ENCODE results near the gene DGKG.

The DGKG gene

DNA sequence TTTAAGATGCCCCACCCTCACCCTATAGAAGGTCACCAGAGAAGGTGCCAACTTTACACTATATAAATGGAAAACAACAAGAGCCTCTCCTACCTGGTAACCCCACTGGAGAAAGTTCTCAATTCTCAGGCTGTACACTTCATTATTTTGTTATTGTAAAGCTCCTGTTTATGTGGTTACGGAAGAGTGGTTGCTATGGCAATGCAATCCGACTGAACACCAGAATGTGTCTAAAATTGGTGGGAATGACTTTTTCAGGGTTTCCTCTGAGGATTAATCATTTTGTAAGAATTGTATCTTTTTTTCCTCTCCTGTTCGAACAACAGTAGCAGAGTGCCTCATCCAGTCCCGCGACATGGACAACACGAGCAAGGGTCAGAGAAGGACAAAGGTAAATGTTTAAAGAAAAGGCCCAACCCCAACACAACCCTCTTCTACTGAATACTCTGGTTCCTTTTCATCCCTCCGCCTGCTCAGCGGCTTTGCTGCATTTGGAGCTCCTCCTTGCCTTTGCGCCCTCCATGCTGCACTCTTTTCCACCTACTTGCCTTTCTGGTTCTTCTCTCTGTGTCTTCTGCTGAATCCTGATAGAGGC, 45.3 kb downstream of the DGKG start:
- DNase-seq, result no peak

DNA sequence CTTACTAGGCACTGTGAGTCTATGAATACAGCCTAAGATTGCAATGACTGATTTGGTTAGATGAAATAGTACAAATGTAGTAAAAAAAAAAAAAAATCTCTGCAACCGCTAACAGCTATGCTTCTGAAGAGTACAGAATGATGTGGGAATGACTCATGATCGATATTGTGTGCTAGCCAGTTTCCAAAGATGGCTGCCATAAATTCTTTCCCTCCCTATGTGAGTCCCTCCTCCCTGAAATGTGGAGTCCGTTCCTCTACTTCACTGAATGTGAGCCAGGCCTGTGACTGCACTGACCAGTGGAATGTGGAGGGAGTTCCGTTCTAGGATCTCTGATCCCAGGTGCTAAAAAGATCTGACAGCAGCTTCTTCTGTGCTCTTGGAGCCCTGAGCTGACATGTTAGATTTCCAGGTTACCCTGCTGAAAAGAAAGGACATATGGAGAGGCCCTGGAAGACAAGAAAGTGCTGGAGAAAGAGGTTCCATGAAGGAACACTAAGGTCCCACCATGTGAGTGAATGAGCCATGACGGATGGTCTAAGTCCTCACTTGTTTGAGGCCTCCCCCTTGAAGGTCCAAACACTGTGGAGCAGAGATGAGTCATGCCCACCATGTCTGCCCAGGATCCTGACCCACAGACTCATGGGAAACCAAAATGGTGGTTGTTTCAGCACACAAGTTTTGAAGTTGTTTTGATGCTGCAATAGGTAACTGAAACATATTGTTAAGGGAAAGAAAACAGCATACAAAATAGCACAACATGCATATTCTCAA, 46.3 kb downstream of the DGKG start:
- no peak for DNase-seq

DNA sequence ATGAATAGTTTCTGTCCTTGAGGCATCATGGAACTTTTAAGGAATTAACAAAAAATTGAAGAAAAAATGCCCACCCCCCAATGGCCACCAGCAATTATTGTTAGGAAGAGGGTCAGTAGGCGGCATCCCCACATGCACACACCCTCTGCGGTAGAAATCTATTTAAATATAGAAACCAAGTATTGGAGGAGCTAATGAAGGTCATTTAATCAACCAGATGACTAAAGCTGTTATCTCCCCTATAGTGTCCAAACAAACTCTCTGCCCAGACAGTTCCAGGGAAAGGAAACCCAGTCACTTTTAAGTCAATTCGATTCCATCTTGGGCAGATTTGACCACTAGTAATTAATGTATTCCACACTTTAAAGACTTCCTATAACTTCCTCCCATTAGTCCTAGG, 47.1 kb downstream of the DGKG start:
- DNase-seq, result no peak

DNA sequence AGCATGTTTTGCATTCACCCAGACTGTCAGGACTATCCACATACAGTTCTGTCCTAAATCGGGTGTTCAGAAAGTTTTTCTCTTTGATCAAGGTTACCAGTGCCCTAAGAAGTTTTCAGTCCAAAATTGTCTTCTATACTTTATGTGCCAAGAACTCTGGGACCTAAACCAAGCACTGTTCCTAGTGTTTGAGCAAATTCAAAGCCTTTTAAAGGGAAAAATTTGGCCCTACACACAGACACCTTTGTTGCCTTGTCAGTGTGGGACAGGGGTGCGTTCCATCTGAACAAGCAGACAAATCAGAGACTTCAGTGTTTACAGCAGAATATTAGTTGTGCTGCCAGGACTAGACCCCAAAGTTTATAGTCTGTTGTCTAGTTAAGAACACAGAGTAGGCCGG, 50.6 kb downstream of the DGKG start:
- no peak for DNase-seq

DNA sequence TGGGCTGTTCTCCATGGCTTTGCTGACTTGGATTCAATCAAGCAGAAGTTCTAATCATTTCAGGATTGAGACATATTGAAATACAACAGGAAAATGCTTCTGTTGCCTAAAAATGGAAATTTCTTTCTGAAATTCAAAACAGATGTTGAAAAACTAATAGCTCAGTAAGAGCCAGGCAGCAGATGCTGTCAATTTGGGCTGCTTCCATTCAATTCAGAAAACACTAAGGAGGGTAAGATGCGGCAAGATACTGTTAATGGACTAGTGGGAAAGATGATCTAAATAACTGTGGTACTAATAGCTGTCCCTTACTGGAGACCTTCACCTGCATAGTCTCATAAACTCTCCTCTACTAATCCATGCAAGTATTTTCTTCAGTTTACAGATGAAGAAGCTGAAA, 53.5 kb downstream of the DGKG start:
- DNase-seq, result no peak

DNA sequence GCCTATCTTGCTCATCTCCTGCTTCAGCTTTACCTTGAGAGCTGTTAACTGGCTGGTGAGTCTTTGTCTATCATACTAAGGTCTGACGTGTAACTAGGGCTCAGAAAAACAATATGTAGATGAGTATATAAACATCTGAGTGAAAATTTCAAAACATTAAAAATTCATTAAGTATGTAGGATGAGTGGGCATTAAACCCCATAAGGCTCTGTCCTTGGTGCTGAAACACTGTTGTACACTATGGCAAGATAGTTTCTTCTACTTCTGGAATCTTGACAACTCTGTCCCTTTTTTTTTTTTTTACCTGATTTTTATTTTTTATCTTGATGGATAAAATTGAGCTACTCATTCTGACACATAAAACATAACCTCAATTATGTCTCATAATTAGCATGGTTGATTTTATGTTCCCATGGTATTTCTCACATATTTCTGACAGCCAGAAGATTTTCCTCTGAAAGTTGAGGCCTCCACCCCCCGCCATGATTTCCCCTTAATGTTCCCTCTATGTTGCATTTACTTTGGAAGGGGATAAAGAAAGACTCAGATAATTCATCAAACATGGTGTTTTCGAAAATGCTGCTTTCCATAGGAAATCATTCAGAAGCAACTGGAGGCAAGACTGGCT, 54.3 kb downstream of the DGKG start:
- DNase-seq, result no peak

DNA sequence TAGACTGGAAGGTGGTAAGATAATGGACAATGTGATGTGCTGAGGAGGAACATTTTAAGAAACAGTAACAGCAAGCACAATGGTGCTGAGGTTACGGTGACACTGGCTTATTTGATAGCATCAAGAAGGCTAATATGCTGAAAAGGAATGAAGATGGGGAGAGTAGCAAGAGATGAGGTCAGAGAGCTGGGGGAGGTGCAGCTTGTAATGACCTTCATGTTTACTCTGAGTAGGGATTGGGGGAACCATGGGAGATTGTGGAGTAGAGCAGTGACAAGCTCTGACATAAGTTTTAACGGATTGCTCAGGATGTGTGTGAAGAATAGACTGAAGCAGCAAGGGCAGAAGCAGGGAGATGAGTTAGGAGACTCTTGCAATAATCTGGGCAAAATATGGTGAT, 56.7 kb downstream of the DGKG start:
- DNase-seq, result no peak

DNA sequence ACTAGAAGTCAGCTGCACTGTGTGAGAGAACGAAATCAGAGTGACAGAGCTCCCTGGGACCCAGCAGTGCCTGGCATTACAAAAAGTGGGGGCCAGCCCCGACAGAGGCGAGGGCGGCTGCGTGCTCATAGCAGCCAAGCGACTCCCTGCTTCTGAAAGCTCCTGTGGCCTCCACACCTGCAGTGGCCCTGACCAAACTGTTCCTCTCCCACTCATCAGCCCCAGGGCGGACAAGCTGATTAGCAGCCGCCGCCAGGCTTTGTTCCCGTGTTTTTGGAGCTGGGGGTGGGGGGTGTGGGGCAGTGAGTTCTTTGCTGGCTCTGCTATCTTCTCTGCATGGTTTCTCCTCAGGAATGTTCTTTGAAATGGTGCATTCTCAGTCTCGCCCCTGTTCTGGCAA, 58.1 kb downstream of the DGKG start:
- DNase-seq, result no peak

DNA sequence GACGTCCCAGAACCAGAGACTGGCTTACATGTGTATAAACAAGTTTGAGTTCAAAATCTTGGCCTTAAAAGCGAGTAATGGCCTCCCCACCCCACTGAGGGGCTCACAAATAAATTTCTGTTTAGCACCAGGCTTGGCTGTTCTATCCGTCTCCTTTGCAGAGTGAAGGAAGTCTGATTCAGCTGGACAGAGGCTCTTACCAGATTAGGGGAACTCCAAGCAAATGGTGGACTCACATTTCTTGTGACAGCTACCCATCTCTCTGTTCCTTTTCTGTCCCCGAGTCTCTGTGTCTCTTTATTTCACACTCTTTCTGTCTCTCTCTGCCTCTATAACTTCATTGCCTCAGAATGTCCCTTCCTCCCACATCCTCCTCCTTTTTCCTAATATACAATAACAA, 62.7 kb downstream of the DGKG start:
- no peak for DNase-seq

DNA sequence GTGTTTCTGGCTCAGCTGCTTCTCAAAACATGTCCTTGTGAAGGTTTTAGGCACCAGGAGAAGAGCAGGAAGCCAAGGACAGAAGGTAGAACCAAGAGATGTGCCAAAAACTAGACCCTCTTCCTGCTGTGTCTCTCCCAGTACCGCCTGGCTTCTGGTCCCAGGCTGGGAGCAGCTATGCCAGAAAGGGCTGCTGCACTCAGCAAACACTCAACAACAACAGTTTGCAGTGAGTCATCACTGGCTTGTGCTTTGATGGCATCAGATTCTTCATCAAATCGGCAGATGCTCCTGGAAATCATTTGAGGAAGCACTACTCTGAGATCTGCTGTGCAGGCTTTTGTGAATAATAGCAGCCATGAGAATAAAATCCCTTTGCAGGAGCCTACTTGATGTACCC, 63.2 kb downstream of the DGKG start:
- no peak for DNase-seq

DNA sequence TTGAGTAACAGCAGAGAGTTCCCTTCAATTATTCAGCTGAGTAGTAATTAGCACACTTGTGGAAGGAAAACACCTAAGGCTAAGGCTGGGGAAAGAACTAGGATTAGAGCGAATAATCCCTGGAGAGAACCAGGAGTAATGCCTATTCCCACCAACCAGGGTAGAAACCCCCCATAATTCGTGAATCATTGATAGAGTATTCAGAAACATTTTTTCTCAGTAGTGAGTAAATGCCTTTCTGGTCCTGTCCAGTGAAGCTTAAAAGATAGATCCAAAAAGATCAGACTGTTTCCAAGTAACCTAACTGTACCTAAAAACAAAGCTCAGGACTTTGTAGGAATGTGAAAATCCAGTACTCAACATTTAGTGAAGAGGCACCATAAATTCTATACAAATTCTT, 71.2 kb downstream of the DGKG start:
- no peak for DNase-seq

DNA sequence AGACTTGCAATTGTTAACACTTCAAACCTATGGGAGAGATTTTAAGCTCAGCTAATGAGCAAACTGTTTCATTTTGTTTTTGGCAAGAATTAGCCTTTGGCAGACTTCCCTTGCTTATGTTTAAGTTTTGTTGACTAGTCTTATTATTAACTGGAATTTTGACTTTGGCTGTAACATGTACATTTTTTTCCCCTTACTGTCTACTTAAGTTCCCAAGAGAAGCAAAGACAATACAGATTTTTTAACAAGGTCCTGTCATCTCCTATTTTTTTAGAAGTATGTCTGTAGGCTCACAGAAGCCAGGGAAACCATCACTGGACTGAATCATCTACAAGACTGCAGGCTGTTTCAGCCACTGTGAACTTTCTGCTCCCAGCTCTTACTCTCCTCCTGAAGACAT, 74.3 kb downstream of the DGKG start:
- no peak for DNase-seq

DNA sequence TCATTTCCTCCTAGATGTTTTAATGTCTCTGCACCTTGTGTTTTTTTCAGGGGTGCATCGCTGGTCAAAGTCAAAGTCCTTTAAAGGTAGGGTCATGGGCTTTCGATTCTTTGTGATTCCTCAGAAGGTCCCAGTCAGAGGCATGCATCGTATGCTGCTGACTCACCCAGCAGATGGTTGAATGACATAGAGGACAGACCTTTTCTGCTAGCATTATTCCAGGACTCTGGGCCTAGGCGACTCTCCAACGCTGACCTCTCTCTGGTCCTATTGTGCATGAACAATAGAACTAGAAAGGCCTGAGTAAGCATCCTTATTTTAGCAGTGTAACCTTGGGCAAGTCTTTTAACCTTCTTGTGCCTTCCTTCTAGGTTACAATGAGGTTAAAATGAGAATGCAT, 75.9 kb downstream of the DGKG start:
- no peak for DNase-seq

DNA sequence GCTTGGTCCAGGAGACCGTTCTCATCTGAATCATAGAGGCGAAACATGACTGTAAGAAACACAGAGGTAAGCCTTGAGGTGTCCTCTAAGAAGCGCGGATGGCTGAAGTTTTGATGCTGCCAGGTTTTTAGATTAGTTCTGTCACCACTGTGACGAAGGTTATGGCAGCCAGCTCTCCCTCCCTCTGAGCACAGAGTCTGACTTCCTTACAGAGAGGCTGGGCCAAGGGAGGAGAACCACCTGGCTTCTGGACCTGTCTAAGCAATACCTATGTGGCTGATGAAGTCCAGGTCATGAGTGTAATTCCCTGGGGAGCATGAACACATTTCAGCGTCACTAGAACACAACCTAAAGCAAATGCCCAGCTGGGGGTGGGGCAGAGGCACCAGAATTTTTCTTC, 77.4 kb downstream of the DGKG start:
- DNase-seq, result no peak

DNA sequence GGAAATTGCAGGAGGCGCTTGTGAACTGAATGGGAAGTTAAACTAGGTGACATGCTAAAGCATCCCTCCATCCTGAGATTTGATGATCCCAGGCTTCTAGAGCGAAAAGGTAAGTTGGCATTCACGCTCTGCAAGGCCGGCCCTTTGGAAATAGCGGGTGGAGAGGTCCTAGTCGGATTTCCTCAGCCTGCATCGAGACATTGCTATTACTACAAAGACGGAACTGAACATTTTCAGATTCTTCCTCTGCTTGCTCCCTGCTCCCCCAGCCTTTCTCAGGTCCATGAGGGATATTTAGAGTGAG, 77.7 kb downstream of the DGKG start:
- no peak for DNase-seq

DNA sequence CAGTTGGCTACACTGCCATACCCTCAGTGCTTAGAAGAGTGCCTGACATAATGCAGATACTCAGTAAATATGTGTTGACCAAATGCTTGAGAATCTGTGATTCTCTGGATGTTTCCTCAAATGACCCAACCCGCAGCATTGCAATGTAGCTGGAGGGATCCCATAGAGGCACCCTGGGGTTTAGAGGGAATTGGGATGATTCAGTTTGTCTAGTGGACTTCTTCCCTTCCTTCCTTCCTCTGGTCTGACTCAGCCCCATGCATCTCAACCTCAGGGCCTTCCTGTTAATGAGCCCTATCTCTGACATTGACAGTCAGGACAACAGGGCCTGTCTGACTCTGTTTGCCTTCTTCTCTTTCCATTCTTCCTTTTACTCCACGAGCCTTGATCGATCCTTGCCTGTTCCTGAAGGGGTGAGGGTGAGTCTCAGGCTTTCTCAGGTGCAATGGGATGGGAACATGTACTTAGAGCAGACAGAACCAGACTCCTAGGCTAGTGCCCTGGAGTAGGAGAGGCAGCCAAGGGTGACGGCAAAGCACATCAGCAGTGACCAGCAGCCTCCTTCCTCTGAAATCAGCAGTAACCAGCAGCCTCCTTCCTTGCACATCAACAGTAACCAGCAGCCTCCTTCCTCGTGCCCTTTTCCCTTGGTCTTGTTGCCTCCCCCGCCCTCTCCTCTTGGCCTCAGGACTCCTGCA, 78.2 kb downstream of the DGKG start:
- no peak for DNase-seq

DNA sequence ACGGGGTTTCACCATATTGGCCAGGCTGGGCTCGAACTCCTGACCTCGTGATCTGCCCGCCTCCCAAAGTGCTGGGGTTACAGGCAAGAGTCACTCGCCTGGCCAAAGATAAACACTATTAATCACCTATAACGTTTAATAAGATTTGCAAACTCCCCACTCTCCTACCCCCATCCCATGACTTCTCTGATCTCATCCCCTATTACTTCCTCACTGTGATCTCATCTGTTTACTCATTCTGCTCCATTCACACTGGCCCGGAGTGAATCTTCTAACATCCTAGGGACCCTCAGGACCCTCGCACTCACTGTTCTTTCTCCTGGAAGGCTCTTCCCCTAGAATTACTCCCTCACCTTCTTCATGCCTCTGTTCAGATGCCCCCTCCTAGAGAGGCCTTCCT, 78.9 kb downstream of the DGKG start:
- no peak for DNase-seq

DNA sequence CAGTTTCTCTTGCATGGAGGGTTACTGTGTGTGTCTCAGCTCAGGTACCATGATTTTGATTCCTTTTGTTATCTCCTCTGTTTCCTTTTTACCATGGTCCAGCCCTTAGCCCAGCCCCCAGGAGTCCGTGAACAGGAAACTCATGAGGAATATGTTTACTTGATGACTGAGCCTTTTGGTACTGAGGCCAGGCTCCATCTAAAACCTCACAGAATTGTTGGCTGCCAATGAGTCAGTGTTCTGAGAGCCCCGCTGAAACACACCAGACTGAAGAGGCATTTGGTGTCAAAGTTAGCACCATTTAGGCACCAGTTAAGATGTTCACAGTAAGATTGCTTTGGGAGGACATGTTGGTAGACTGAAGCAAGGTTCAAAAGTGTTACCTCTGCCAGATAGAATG, 80.9 kb downstream of the DGKG start:
- DNase-seq, result no peak

DNA sequence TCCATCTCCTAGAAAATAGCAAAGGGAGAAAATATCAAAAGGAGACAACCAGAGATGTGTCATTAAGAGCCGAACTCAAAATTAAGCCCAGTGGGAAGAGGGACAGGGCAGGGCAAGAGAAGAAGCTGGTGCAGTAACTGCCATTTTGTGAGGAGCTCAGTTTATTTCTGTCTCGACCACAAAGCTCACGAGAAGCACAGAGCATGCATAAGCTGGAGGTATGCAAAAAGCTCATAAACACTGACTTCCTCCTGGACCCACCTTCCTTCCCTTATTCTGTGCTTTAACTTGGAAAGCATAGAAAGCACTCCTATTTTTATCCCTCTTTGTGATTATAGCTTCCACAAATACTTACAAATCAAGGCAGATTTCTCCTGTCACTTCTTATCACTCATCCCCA, 81.3 kb downstream of the DGKG start:
- no peak for DNase-seq

DNA sequence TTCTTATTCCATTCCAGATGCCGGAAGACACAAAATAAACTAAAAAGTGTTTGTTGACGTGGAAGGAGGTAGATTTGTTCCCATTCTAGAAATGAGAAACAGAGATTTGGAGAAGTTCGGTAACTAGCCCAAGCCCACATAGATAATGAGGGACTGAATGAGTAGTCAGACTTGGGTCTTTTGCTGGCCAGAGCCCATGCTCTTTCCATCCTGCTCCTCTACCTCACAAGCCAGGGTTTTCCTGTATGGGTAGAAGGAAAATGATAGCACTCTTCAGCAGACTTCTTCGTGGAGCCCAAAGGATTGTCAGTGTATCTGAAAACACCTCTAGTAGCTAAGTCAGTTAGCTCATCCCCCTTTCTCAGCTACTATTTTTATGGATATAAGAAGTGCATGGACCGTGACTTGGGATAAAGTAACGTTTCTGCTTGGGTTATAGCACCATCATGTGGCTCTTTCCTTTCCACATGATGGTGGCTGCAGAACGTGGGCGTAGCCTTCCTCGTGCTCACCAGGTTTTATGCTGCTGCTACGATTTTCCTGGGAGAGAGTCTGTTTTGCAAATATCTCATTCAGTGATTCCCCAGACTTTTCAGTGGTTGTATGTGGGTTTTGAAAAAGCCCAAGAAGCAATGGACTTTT, 84.6 kb downstream of the DGKG start:
- DNase-seq, result no peak

DNA sequence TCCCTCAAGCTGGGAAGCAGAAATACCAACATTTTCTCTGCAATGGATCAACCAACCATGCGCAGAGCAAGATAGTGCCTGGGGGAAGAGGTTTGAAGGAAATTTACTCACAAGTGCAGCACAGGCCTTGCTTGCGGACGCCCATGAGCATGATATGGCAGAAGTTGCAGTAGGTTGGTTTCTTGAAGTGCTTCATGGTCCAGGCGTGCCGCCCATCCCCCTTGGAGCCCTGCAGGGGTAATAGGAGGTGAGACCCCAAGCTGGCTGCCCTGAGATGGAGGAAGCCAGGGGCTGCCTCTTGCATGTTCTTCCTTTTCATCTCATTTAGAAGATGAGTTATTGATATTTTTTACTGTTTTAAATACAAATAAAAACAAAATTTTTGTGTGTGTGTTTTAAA, 86.6 kb downstream of the DGKG start:
- no peak for DNase-seq

DNA sequence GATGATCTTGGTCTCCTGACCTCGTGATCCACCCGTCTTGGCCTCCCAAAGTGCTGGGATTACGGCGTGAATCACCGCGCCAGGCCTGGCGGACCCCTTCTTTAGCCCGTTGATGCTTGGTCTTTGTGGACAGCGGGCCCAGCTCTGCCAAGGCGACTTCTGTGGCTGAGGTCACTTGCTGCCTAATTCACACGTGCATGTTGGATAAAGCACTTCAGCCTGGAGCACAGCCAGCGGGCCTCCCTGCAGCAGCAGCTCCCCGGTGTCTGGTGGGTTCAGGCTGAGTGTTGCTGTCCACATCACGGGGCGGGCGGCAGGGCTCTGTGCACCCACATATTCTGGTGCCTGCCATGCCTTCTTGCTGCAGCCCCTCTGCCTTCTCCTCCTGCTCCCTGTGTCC, 88.4 kb downstream of the DGKG start:
- DNase-seq, result no peak

DNA sequence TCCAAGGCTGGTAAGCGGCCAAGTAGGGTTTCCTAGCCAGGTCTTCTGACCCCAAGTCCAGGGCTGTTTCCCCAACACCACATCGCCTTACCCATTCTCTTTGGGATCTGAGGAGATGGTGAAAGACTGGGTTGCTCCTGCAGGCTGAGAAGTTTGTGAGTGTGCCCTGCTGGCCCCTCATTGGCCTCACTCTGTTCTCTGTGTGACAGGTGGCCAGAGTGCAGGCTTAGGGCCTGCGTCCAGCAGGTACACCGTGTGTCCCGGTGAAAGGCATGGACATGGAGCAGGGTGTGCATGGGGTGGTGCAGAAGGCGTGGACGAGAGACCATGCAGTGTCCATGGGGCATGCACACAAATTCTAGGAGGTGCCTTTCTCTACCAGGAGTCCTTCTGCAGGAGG, 91.3 kb downstream of the DGKG start:
- no peak for DNase-seq
